Activated T-cell treated with anti-CD3 and anti-CD28 coated beads for 24 hours (primary cell): ENCODE measurements around the gene F5.
"Not testable (repeated sequence)": the region's sequence is repeated elsewhere in the genome, so short reads cannot be mapped to it uniquely, and the experiment has no call there.

Experiments used
- DNase-seq: peaks from one replicate; pipeline ENCODE4 v3.0.0-alpha.2; 2020; ENCODE audit warnings: low read depth

Gene F5

GRCh38 chr1:169508432-169509338, 77.6 kb downstream of the F5 start:
- no peak for DNase-seq

GRCh38 chr1:169507413-169507812, 78.9 kb downstream of the F5 start:
- no peak for DNase-seq

GRCh38 chr1:169503601-169504000, 82.7 kb downstream of the F5 start:
- DNase-seq = not testable (repeated sequence)

- DNase-seq = no peak
Observed at GRCh38 chr1:169499807-169500206, 86.5 kb downstream of the F5 start.

- DNase-seq = no peak
Observed at GRCh38 chr1:169497317-169497716, 89.0 kb downstream of the F5 start.

GRCh38 chr1:169495916-169496315, 90.4 kb downstream of the F5 start:
- DNase-seq = no peak

- DNase-seq = no peak
Observed at GRCh38 chr1:169495046-169495775, 91.1 kb downstream of the F5 start.

- DNase-seq = no peak
Observed at GRCh38 chr1:169494343-169494742, 91.9 kb downstream of the F5 start.

- DNase-seq = no peak
Observed at GRCh38 chr1:169493251-169493650, 93.0 kb downstream of the F5 start.

- DNase-seq = peak; percentile 7
Observed at GRCh38 chr1:169491845-169492281, 94.4 kb downstream of the F5 start.

- DNase-seq = no peak
Observed at GRCh38 chr1:169488157-169488556, 98.1 kb downstream of the F5 start.

GRCh38 chr1:169487561-169487960, 98.7 kb downstream of the F5 start:
- DNase-seq = no peak

- DNase-seq = no peak
Observed at GRCh38 chr1:169487133-169487532, 99.1 kb downstream of the F5 start.

GRCh38 chr1:169486281-169487051, 99.8 kb downstream of the F5 start:
- no peak for DNase-seq

GRCh38 chr1:169485431-169486280, 100.6 kb downstream of the F5 start, which contains the start of gene SLC19A2:
SLC19A2 (minus strand) TSS chr1:169485944; CDS start chr1:169485766, 178 bp downstream.
- peak; percentile 90 for DNase-seq

GRCh38 chr1:169484683-169485430, 101.4 kb downstream of the F5 start:
- DNase-seq = peak; percentile 23

GRCh38 chr1:169484101-169484500, 102.2 kb downstream of the F5 start:
- no peak for DNase-seq

- no peak for DNase-seq
Observed at GRCh38 chr1:169483500-169483966, 102.7 kb downstream of the F5 start.

GRCh38 chr1:169479363-169480066, 106.8 kb downstream of the F5 start:
- DNase-seq = no peak
